Smooth muscle cell (in vitro differentiated cells): ENCODE measurements around the gene MTUS2. TPM values are rescaled to one million over a fixed set of nuclear protein-coding genes. Genes with fewer than 3 reads are reported as not detected.
"Not testable (repeated sequence)": the region's sequence is repeated elsewhere in the genome, so short reads cannot be mapped to it uniquely, and the experiment has no call there.

Experiments
- DNase-seq: peaks from one replicate; lab custom pipeline; 2025; ENCODE audit not compliant: unreplicated experiment; lab: John Stamatoyannopoulos, UW
- H2AFZ ChIP-seq: fragments of 200-600 bp; sonication (generic); 2 replicates; pipeline ENCODE4 v1.6.0; 2016; ENCODE audit warnings: antibody characterized with exemption, low read depth, mild to moderate bottlenecking
- H3F3A ChIP-seq: fragments of 200-600 bp; sonication (generic); 2 replicates; pipeline ENCODE4 v1.6.0; 2017; ENCODE audit warnings: antibody characterized with exemption, low read depth
- H3K27ac ChIP-seq: fragments of 200-600 bp; sonication (generic); 2 replicates; pipeline ENCODE4 v1.5.1; 2016; ENCODE audit warnings: low read depth, mild to moderate bottlenecking
- H3K27me3 ChIP-seq: fragments of 200-600 bp; sonication (generic); 2 replicates; pipeline ENCODE4 v1.6.1; 2016; ENCODE audit warnings: low read depth, mild to moderate bottlenecking
- H3K36me3 ChIP-seq: fragments of 200-600 bp; sonication (generic); 2 replicates; pipeline ENCODE4 v1.5.1; 2016; ENCODE audit warnings: low read depth
- H3K4me1 ChIP-seq: fragments of 200-600 bp; sonication (generic); 2 replicates; pipeline ENCODE4 v1.5.1; 2016; ENCODE audit warnings: low read depth
- H3K4me2 ChIP-seq: fragments of 200-600 bp; sonication (generic); 2 replicates; pipeline ENCODE4 v1.6.0; 2016; ENCODE audit warnings: mild to moderate bottlenecking
- H3K4me3 ChIP-seq: fragments of 200-600 bp; sonication (generic); 2 replicates; pipeline ENCODE4 v1.5.1; 2016; ENCODE audit warnings: mild to moderate bottlenecking
- H3K79me2 ChIP-seq: fragments of 200-600 bp; sonication (generic); 2 replicates; pipeline ENCODE4 v1.6.0; 2016; ENCODE audit warnings: low read depth, mild to moderate bottlenecking
- H3K9ac ChIP-seq: fragments of 200-600 bp; sonication (generic); 2 replicates; pipeline ENCODE4 v1.6.0; 2016; ENCODE audit warnings: low read depth
- H3K9me3 ChIP-seq: fragments of 200-600 bp; sonication (generic); replicated peaks from 2 replicates; pipeline ENCODE4 v1.5.1; 2016; ENCODE audit warnings: low read depth
- H4K20me1 ChIP-seq: fragments of 200-600 bp; sonication (generic); 2 replicates; pipeline ENCODE4 v1.6.0; 2016; ENCODE audit warnings: low read depth
- CTCF ChIP-seq: fragments of 200-600 bp; sonication (generic); IDR thresholded peaks from 2 replicates; pipeline ENCODE4 v1.5.1; 2017; ENCODE audit warnings: borderline replicate concordance, mild to moderate bottlenecking, antibody characterized with exemption; ENCODE audit not compliant: insufficient read depth, poor library complexity, severe bottlenecking
- WGBS: methylation state at CpG from one replicate; pipeline ENCODE4 v1.1.7; 2016; ENCODE audit warnings: low lambda C conversion rate; 5-methylcytosine and 5-hydroxymethylcytosine counted together
- polyA plus RNA-seq: library from polyadenylated mRNA; unstranded; fragments of >200 nt; fragmentation: Nextera tagmentation; extraction: Ambion mirVana; gene quantifications from 2 replicates; pipeline ENCODE4 v1.2.1, GENCODE V29; 2016
- total RNA-seq: library from RNA; depleted of rRNA; stranded (reverse); fragments of >200 nt; gene quantifications from 2 replicates; pipeline ENCODE4 v1.2.3, GENCODE V29; 2014

Gene MTUS2
- total and polyA plus RNA-seq, 2 experiments from 2014 or later = 0.06 to 0.63 TPM

DNA sequence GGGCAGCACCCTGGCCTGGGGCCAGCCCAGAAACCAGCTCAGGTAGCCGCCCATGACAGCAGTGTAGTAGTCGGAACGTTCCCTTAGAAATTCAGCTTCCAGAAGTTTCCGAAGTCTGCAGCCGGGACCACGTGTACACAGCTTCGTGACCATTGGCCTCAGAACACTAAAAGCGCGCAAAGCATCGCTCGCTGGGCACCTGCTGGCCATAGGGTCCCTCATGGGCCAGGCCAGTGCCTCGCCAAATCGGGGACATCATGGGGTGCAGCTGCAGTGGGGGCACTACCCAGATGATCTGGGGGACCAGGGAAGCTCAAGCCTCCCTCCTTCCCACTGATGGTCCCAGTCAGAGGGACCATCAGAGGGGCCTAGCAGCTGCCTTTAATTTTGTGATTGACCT is 384.5 kb downstream of the MTUS2 start:
- Histone ChIP-seq H2AFZ (no peak overlapping the region), H3K4me1 (no peaks in the 10 kb centered on the region), H3K4me2 (no peak overlapping the region), H3K36me3 (no peaks in the 10 kb centered on the region), H3K9ac (no peak overlapping the region), H3F3A (no peaks in the 10 kb centered on the region), H3K27ac (no peak overlapping the region), H4K20me1 (no peaks in the 10 kb centered on the region), H3K9me3 (no peaks in the 10 kb centered on the region), H3K4me3 (no peak overlapping the region), H3K79me2 (no peaks in the 10 kb centered on the region), H3K27me3 (no peaks in the 10 kb centered on the region)
- WGBS = 90% methylated on average over 13 of the region's 13 CpGs
- no peak for DNase-seq
- TF ChIP-seq CTCF = no peak

DNA sequence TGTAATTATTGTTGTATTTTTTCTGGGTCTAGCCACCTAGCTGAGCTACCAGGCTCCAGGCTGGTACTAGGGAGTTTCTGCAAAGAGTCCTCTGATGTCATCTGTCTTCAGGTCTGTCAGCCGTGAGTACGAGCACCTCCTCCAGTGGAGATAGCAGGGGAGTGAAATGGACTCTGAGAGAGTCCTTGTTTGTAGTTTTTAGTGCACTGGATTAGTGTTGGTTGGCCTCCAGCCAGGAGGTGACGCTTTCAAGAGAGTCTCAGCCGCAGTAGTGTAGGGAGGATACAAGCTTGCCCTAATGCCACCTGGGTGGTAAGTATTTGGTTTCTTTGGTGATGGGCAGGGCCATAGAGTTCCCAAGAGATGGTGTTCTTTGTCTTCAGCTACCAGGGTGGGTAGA is 390.5 kb downstream of the MTUS2 start:
- WGBS = 66% methylated on average over 4 of the region's 4 CpGs
- H3K27ac ChIP-seq = no peak overlapping the region

DNA sequence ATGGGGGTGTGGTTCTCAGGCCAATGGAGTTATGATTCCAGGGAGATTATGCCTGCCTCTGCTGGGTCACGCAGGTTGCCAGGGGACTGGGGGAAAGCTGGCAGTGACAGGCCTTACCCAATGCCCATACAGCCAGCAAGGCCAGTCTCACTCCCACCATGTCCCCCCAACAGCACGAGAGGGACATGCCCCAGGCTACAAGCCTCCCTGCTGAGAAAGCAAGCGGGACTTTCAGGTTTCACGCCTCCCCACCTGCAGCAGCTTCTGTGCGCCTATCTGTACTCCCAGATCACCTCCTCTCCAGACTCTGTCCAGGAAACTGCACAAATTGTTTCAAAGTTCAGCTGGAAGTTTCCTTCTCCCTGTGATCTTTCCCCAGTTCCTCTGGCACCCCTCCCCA is 391.0 kb downstream of the MTUS2 start:
- H3K9me3 ChIP-seq, H4K20me1 ChIP-seq, H3K4me2 ChIP-seq, H3K4me3 ChIP-seq, DNase-seq, H3K4me1 ChIP-seq, H3K27ac ChIP-seq, H3F3A ChIP-seq, H3K9ac ChIP-seq, H3K79me2 ChIP-seq, H2AFZ ChIP-seq, H3K27me3 ChIP-seq, H3K36me3 ChIP-seq: not testable (repeated sequence)
- WGBS = 93% methylated on average over 5 of the region's 5 CpGs

More for the DNA sequence above, 390.5 kb downstream of the MTUS2 start:
- Histone ChIP-seq H3K9ac (no peak overlapping the region), H3K36me3 (no peaks in the 10 kb centered on the region), H3K4me2 (no peak overlapping the region), H3K79me2 (no peaks in the 10 kb centered on the region), H4K20me1 (no peaks in the 10 kb centered on the region), H2AFZ (no peak overlapping the region), H3K4me1 (no peaks in the 10 kb centered on the region), H3K27me3 (no peaks in the 10 kb centered on the region), H3K9me3 (no peaks in the 10 kb centered on the region), H3F3A (no peaks in the 10 kb centered on the region), H3K4me3 (no peak overlapping the region)
- TF ChIP-seq CTCF = no peak
- no peak for DNase-seq

- no peak overlapping the region for H3K4me2 ChIP-seq
- no peaks in the 10 kb centered on the region for H3K9me3 ChIP-seq
- 91% methylated on average over 5 of the region's 5 CpGs for WGBS
- H3K9ac ChIP-seq = no peak overlapping the region
- no peaks in the 10 kb centered on the region for H3K79me2 ChIP-seq
- no peak overlapping the region for H3K27ac ChIP-seq
- TF ChIP-seq CTCF = no peak
- no peaks in the 10 kb centered on the region for H3F3A ChIP-seq
- H3K27me3 ChIP-seq = no peaks in the 10 kb centered on the region
- H3K4me1 ChIP-seq = no peaks in the 10 kb centered on the region
- no peaks in the 10 kb centered on the region for H4K20me1 ChIP-seq
- no peak overlapping the region for H2AFZ ChIP-seq
- H3K36me3 ChIP-seq = no peaks in the 10 kb centered on the region
- no peak overlapping the region for H3K4me3 ChIP-seq
- DNase-seq = no peak
Observed at GRCh38 chr13:29222458-29222857, 402.3 kb downstream of the MTUS2 start.
